ENCODE data around the gene TAPT1.
"Not testable (repeated sequence)": the region's sequence is repeated elsewhere in the genome, so short reads cannot be mapped to it uniquely, and the experiment has no call there.

TAPT1 gene

DNA sequence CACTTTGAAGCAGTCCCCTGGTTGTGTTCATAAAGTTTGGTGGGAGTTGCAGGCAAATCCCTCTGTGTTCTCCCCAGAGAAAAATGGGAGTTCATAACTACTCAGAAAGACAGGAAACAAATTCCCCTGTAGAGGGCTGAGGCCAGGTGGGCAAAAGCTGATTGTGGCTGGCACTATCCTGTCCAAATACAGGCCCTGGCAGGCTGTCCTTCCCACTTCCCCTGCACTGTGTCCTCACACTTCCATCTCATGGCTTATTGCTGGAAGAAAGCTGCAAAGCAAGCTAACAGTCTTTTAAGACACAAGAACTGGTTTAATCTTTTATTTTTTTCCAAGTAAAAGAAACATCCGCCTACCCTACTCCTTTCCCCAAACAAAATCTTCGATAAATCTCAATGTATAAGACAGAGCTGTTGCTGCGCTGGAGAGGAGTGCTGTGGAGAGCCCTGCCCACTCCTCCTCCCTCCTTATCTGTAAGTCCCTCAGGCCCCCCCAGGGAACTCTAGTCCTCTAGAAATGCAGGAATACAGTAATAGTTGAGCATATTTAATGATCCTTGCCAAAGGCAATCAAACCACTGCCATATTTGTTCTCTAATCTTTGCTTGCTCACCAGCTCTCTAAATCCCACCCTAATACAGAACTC lies 14.0 kb downstream of the TAPT1 start:
- no peak for FAIRE-seq

DNA sequence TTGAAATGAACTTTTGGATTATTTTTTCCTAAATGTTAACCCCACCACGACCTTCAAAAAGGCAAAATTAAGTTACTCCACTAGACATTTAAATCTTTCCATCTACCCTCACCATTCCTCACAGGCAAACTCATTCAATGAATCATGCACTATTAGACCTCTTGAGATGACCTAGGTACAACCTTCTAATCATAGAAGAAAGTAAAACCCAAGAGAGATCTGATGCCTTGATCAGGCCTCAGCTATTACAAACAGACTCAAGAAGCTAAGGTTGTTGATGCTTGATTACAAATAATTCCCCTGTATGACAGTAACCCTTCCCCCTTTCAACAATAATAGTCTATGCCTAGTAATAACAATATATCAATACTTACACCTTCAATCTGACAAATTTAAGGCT lies 18.9 kb downstream of the TAPT1 start:
- no peak for FAIRE-seq

- no peak for FAIRE-seq
These were observed 19.4 kb downstream of the TAPT1 start for GRCh38 chr4:16206848-16207247.

GRCh38 chr4:16206301-16206700 lies 20.0 kb downstream of the TAPT1 start:
- FAIRE-seq = no peak

GRCh38 chr4:16205298-16206164 lies 20.7 kb downstream of the TAPT1 start:
- FAIRE-seq = no peak

DNA sequence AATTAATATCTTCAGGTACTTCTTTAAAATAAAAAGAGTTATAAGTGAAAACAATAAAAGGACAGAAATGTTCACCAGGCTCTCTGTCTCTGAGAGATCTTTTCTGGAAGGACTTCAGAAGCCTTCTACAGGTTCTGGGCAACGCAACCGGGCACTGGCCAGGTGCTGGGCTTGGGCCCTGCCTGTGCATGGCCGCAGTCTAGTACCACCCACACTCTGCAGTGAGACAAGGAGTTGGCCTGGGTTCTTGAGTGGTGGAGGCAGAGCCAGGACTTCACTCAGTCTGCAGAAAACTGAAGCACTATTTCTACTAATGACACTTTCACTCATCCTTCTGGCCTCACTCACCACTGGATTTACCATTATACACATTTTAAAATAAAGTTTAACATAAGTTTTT lies 21.8 kb downstream of the TAPT1 start:
- FAIRE-seq = no peak

GRCh38 chr4:16203083-16203482 lies 23.2 kb downstream of the TAPT1 start:
- no peak for FAIRE-seq

DNA sequence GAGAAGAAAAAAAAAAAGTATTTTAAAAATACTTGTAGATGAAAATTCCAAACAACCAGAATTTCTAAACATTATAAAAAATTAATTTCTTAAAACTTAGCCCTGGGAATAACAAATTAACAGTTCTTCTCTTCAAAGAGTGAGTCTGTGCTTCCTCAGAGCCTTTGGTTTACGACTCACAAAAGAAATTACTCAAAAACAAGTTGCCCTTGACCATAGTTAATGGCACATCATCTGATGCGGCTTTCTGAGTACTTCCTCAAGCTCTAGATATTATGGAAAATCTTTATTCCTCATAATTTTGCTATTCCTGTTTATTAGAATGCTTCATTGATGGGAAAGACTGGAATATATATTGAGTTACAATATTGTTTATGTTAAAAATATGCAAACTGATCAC lies 23.7 kb downstream of the TAPT1 start:
- peak; percentile 72 for FAIRE-seq

- peak; percentile 95 for FAIRE-seq
These were observed 27.2 kb downstream of the TAPT1 start for GRCh38 chr4:16199093-16199492.

- FAIRE-seq = peak; percentile 41
These were observed 28.2 kb downstream of the TAPT1 start for GRCh38 chr4:16197876-16198665.

DNA sequence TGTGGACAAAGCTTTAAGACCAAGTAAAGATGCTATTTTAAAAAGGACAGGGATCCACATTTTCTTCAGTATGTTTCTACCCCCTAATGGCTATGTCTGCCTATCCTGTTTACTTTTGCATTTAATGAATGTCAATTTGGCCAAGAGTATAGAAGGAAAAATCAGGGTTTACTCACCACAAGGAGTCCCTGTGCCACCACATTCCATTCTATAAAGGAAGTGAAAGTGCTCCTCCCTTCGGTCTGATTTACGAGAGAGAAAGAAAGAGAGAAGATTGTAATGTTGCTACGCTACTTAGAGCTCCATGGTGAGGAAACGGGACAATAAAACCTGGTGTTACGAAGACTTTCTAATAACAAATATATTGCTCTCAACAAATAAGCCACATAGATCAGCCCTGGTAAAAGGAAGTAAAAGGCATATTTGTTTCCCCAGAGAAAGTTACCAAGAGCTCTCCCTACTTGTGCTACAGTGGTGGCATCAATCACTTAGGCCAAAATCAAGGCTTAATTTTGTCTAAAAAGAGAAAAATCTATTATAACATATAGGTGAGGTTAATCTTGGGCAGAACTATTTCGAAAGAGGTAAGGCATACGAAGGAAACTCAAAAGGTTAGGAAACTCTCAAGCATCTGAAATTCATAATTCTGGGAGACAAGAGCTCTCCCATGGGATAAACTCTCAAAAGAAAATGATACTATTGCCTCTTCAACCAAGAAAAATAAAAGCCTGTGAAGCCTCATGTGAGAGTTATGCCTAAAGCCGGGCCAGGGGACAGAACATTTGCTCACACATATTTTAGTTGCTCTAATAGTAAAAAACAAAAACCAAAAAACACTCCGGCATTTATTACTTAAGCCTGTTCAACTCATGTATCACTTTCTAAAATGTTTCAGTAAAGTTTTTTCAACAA lies 29.5 kb downstream of the TAPT1 start:
- FAIRE-seq = no peak

- no peak for FAIRE-seq
These were observed 31.1 kb downstream of the TAPT1 start for GRCh38 chr4:16195209-16195608.

DNA sequence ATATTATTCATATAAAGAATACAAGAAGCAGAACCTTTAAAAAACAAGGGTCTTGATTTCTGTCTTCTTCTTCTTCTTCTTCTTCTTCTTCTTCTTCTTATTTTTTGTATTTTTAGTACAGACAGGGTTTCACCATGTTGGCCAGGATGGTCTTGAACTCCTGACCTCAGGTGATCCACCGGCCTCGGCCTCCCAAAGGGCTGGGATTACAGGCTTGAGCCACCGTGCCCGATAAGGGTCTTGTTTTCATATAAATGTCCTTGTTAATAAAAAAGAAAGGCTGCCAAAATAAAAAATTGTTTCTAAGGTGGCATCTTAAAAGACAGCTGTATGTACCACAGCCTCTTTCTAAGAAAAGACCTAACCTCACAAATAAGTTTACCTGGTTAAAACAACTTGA lies 31.5 kb downstream of the TAPT1 start:
- FAIRE-seq = not testable (repeated sequence)

DNA sequence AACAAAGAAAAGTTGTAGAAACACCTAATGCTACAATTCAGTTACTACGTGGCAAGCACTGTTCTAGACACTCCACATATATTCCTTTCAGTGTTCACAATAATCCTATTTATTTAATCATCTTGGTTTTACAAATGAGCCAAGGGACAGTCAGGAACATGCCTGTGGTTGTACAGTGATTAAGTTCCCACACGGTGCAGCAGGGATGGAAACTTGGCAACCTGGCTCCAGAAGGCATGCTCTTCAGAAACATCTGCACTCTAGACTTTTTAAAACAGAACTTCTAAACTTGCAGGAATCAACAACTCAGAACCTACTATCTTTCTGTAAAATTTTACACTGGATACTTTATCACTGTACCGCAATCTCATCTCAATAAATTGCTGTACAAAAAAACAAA lies 32.1 kb downstream of the TAPT1 start:
- no peak for FAIRE-seq

GRCh38 chr4:16192631-16193518 lies 33.4 kb downstream of the TAPT1 start:
- no peak for FAIRE-seq

- FAIRE-seq = no peak
These were observed 34.2 kb downstream of the TAPT1 start for GRCh38 chr4:16192057-16192456.

- no peak for FAIRE-seq
These were observed 38.8 kb downstream of the TAPT1 start for GRCh38 chr4:16187455-16187854.

GRCh38 chr4:16186986-16187385 lies 39.3 kb downstream of the TAPT1 start:
- no peak for FAIRE-seq

- FAIRE-seq = no peak
These were observed 42.7 kb downstream of the TAPT1 start for GRCh38 chr4:16183604-16184003.

GRCh38 chr4:16176621-16177020 lies 49.6 kb downstream of the TAPT1 start:
- FAIRE-seq = no peak

DNA sequence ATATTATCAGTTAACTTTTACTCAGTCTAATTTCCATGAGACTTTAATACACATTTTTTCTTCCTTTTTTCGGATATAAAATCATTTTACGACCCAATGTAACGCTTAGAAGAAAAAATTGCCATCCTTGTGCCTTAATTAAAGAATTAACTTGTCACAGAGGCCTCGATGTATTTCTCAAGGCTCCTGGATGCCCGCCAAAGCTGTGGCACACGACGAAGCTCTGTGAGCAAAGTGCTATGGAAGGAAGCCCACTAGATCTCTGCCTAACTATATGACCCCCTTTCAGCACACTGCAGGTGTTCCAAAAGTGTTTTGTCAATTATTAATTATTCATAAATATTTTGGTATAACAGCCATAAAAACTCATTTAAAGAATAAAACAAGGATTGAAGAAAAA lies 54.4 kb downstream of the TAPT1 start:
- no peak for FAIRE-seq

Measured in endometrium (tissue), 2 donors.